Erythroblast (primary cell): ENCODE data around the gene SPAG5.

ENCODE experiments used
- GATA1 ChIP-seq: IDR thresholded peaks from 2 replicates; pipeline ENCODE4 v1.6.1; 2011; ENCODE audit warnings: low read depth, mild to moderate bottlenecking, control low read depth, low read length, moderate library complexity
- POLR2A ChIP-seq: IDR thresholded peaks from 2 replicates; pipeline ENCODE4 v1.6.1; 2011; ENCODE audit warnings: mild to moderate bottlenecking, low read length

DNA sequence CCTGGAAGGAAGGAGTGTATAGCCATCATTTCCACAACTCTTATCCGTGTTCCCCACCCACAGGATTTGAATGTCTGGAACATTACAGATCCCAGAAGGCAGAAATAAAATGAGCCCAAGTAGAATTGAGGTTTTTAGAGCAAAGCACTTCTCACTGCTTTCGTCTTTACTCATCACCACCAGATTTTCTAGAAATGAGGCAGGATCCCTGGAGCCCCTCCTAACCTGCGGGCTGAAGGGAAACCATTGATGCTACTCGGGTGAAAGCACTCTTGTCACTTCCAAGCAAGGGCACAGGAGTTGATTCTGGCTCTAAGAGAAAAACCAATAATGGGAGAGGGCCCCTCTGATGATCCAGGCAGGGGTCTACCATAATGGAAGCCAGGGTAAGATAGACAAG, 19.3 kb downstream of the SPAG5 start:
- TF ChIP-seq POLR2A = no peak
- no peak for TF ChIP-seq GATA1
